ENCODE results near the gene SMPD3.

SMPD3 gene

DNA sequence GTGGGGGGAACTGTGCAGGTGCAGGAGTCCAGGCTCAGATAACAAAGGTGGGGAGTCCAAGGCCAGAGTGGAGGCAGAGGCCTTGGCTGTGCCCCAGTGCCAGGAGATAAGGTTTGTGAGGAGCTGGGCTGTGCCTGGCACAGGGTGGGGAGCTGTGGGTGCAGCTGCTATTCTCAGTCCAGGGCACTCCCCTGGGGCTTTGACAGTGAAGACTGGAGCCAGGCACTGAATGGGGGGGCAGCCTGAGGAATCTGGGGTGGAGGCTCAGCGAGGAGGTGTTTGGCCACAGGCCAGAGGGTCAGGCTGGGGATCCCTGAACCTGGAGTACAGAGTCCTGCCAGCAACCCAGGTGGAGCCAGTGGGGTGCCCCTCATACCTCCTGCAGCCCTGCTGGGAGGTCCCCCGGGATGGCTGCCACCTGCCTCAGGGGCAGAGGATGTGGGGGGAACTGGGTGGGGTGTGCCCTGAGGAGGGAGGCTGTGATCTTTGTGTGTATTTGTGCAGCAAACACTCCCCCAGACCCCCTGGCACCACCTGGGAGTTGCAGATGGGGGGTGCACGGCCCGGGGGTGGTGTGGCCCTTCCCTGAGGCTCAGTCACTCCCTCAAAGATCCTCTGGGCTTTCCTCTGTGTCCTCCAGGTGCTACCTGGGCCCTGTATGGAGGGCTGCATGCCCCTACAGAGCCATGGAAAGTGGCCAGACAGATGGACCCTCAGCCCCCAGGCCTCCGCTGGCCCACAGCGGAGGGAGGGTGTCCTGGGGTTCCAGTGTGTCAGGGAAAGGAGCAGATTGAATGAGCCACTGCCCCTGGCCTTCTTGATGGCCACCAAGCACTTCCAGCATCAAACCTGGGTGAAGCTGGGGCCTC, 44.5 kb upstream of the SMPD3 start:
- TF ChIP-seq SPI1 (IDR thresholded peaks at IDR 0.05; ENCODE audit: borderline replicate concordance, low read depth) (no peak), POLR2AphosphoS5 (IDR thresholded peaks at IDR 0.05; ENCODE audit: low read depth) (no peak), CTCF (IDR thresholded peaks at IDR 0.05; ENCODE audit: insufficient read depth, low read length) (no peak), GABPA (IDR thresholded peaks at IDR 0.05; ENCODE audit: low read depth) (no peak)
- TF ChIP-seq, protein P1, sequence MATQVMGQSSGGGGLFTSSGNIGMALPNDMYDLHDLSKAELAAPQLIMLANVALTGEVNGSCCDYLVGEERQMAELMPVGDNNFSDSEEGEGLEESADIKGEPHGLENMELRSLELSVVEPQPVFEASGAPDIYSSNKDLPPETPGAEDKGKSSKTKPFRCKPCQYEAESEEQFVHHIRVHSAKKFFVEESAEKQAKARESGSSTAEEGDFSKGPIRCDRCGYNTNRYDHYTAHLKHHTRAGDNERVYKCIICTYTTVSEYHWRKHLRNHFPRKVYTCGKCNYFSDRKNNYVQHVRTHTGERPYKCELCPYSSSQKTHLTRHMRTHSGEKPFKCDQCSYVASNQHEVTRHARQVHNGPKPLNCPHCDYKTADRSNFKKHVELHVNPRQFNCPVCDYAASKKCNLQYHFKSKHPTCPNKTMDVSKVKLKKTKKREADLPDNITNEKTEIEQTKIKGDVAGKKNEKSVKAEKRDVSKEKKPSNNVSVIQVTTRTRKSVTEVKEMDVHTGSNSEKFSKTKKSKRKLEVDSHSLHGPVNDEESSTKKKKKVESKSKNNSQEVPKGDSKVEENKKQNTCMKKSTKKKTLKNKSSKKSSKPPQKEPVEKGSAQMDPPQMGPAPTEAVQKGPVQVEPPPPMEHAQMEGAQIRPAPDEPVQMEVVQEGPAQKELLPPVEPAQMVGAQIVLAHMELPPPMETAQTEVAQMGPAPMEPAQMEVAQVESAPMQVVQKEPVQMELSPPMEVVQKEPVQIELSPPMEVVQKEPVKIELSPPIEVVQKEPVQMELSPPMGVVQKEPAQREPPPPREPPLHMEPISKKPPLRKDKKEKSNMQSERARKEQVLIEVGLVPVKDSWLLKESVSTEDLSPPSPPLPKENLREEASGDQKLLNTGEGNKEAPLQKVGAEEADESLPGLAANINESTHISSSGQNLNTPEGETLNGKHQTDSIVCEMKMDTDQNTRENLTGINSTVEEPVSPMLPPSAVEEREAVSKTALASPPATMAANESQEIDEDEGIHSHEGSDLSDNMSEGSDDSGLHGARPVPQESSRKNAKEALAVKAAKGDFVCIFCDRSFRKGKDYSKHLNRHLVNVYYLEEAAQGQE (IDR thresholded peaks at IDR 0.05; ENCODE audit: insufficient replicate concordance, low read depth), result no peak
- H3K27me3 ChIP-seq (ENCODE audit: insufficient read depth, poor library complexity, severe bottlenecking), result no peaks in the 10 kb centered on the region
- DNase-seq (ENCODE audit: low read depth in 1 of 2, low spot score in 1 of 2), result no peak
- H3K4me3 ChIP-seq (replicated peaks; ENCODE audit: insufficient read depth, low read length), result no peak overlapping the region
- no peak overlapping the region for H3K27ac ChIP-seq (replicated peaks)

- DNase-seq (ENCODE audit: low read depth in 1 of 2, low spot score in 1 of 2), result no peak
- TF ChIP-seq CTCF (IDR thresholded peaks at IDR 0.05; ENCODE audit: insufficient read depth, low read length) (no peak), POLR2AphosphoS5 (IDR thresholded peaks at IDR 0.05; ENCODE audit: low read depth) (no peak), SPI1 (IDR thresholded peaks at IDR 0.05; ENCODE audit: borderline replicate concordance, low read depth) (no peak), GABPA (IDR thresholded peaks at IDR 0.05; ENCODE audit: low read depth) (no peak)
- TF ChIP-seq, protein P1 (IDR thresholded peaks at IDR 0.05; ENCODE audit: insufficient replicate concordance, low read depth), result no peak
- Histone ChIP-seq H3K27ac (replicated peaks) (no peak overlapping the region), H3K27me3 (ENCODE audit: insufficient read depth, poor library complexity, severe bottlenecking) (no peaks in the 10 kb centered on the region), H3K4me3 (replicated peaks; ENCODE audit: insufficient read depth, low read length) (no peak overlapping the region)
Observed at GRCh38 chr16:68492151-68492542, 43.8 kb upstream of the SMPD3 start.

DNA sequence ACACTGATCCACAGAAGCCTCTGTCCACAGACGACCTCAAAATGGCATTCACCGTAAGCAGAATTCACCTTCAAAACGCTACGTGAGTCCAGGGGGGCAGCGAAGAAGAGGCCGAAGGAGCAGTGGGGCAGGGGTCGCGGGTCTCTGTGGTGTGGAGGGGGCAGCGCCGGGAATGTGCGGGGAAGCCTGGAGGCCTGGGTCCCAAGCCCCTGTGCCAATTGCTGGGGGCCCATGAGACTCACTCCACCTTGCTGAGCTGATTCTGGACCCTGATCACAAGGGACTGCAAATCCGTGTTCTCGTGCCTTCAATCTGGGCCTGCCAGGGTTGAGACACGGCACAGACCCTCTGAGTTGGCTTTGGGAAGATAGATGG, 43.3 kb upstream of the SMPD3 start:
- Histone ChIP-seq H3K4me3 (replicated peaks; ENCODE audit: insufficient read depth, low read length) (no peak overlapping the region), H3K27me3 (ENCODE audit: insufficient read depth, poor library complexity, severe bottlenecking) (no peaks in the 10 kb centered on the region), H3K27ac (replicated peaks) (no peak overlapping the region)
- no peak for DNase-seq (ENCODE audit: low read depth in 1 of 2, low spot score in 1 of 2)
- TF ChIP-seq CTCF (IDR thresholded peaks at IDR 0.05; ENCODE audit: insufficient read depth, low read length) (no peak), POLR2AphosphoS5 (IDR thresholded peaks at IDR 0.05; ENCODE audit: low read depth) (no peak), GABPA (IDR thresholded peaks at IDR 0.05; ENCODE audit: low read depth) (no peak), SPI1 (IDR thresholded peaks at IDR 0.05; ENCODE audit: borderline replicate concordance, low read depth) (no peak)
- TF ChIP-seq, protein P1 (IDR thresholded peaks at IDR 0.05; ENCODE audit: insufficient replicate concordance, low read depth), result no peak

All from HL-60 (cell line).